Caki2 (cell line): ENCODE data around the gene NDUFA13. TPM values are rescaled to one million over a fixed set of nuclear protein-coding genes. Genes with fewer than 3 reads are reported as not detected.

ENCODE experiments used
- DNase-seq: peaks from one replicate; pipeline ENCODE4 v3.0.0-alpha.2; 2015; ENCODE audit warnings: low read depth
- in situ Hi-C: cut with HindIII; loops from 2 replicates; pipeline ENCODE4 v1.10.0; 2016; ENCODE audit warnings: low sequenced_read_pairs, low pct_unique_long_range_greater_than_20kb, mixed read lengths
- total RNA-seq: library from RNA; depleted of rRNA; stranded (reverse); fragments of >200 nt; shearing (Covaris generic); gene quantifications from 2 replicates; pipeline ENCODE4 v1.2.3, GENCODE V29; 2014; ENCODE audit warnings: low replicate concordance

The NDUFA13 gene
- total RNA-seq, 1 experiment from 2014 or later, result 303 TPM

DNA sequence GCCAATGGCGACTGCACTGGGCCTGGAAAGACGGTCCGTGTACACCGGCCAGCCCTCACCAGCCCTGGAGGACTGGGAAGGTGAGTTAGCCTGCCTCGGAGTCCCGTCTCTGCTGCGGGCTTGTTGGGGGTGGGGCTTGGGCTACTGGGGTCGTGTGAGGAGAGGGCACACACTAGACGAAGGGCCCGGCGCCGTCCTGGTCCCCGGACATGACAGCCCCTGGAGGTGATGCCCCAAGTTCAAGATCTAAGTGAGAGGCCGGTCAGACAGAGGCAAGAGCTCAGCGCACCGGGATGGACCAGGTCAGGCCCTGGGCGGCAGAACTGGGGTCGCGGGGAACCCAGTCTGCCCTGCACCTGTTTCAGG is 23.7 kb downstream of the NDUFA13 start:
- in situ Hi-C loops, result loop anchor here (10.0 kb wide), 1 partner anchor 125 kb away; the partner anchor contains the start of genes ATP13A1 and ZNF101
- no peak for DNase-seq

DNA sequence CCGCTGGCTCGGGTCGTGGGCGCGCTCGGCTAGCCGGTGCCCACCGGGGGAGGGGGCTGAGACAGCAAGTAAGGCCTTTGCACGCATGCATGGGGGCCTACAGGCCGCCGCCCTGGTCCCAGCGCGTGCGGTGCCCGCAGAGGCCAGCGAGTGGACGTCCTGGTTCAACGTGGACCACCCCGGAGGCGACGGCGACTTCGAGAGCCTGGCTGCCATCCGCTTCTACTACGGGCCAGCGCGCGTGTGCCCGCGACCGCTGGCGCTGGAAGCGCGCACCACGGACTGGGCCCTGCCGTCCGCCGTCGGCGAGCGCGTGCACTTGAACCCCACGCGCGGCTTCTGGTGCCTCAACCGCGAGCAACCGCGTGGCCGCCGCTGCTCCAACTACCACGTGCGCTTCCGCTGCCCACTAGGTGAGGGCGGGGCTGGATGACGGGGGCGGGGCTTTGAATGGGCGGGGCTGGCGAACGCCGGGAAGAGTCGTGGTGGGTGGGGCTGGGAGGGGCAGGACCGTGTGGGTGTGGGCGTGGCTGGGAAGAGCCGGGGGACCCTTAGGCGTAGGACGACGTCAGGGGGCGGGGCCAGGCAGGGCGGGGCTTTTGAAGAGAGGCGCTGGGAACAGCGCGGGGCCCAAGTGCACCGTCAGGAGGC is 24.2 kb downstream of the NDUFA13 start:
- no peak for DNase-seq
- in situ Hi-C loops, result no loop called here

DNA sequence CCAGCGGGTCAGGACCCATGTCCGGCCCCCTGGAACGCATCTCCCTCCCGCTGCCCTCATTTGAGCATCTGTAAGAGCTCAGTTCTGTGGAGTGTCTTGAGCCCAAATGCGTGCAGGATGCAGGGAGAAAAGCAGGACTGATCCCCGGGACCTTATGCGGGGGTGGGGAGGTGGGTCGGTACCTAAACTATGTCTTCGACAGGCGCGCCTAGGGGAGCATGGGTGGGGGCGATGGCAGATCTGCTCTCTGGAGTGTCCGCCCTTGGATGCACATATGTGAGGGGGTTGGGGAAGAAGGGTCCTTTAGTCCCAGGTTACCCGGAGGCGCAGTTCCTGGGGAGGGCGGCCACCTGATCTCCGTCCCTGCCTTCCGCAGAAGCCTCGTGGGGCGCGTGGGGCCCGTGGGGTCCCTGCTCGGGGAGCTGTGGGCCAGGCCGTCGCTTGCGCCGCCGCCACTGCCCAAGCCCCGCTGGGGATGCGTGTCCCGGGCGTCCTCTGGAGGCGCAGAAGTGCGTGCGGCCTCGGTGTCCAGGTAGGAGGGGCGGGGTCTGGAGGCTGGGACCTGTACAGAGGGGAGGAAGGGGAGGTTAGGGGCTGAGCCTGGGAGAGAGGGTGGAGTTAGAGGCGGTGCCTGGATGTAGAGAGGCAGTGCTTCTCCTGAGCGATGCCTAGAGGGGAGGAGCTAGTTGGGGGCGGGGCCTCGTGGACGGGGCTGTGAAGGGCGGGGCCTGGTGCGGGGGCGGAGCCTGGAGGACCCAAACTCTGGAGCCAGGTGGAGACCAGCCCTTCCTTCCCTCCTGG is 24.9 kb downstream of the NDUFA13 start:
- DNase-seq, result no peak
- in situ Hi-C loops, result no loop called here

DNA sequence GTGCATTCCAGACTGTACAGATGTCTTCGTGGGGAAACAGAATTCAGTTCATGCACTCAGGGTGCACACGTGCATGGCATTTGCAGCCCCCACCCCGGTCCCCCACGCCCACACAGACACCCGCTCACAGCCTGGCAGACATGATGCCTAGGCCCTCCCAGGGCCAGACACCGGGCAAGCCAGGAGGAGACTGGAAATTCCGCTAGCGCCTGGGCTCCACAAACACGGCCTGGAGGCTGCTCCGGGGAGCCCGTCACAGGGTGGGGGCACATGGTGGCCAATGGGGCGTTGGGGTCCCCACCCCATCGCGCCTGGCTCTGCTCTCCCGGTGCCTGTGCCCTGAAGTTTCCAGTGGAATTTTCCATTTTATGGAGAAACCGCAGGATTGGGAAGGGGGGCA is 25.6 kb downstream of the NDUFA13 start:
- no peak for DNase-seq
- in situ Hi-C loops, result no loop called here

DNA sequence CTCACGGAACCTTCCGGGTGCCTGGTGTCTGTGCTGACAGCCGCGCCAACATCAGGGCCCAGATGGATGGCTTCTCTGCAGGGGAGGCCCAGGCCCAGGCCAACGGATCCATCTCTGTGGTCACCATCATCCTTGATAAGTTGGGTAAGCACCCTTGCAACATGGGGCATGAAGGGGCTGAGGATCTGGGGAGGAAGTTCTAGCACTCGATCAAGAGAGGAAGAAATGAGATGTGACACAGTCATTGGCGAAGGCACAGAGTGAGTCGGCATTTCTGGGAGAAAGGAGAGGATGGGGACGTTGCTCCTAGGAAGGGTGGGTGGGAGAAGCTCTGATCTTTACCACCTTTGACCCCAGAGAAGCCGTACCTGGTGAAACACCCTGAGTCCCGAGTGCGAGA is 26.5 kb downstream of the NDUFA13 start:
- in situ Hi-C loops, result no loop called here
- DNase-seq, result no peak

DNA sequence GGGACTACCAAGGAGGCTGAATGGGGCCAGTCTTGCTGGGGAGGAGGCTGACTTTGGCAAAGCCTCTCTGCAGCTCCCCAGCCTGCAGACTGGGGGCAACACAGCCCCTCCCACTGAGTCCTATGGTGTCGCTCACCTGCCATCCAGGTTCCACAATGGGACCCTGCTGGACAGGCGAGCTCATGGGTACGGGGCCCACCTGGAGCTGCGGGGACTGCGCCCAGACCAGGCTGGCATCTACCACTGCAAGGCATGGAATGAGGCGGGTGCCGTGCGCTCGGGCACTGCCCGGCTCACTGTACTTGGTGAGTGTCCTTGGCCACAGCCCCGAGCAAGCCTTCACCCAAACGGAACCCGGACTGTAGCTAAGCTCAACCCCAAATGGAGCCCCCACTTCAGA is 27.1 kb downstream of the NDUFA13 start:
- no peak for DNase-seq
- in situ Hi-C loops, result no loop called here

DNA sequence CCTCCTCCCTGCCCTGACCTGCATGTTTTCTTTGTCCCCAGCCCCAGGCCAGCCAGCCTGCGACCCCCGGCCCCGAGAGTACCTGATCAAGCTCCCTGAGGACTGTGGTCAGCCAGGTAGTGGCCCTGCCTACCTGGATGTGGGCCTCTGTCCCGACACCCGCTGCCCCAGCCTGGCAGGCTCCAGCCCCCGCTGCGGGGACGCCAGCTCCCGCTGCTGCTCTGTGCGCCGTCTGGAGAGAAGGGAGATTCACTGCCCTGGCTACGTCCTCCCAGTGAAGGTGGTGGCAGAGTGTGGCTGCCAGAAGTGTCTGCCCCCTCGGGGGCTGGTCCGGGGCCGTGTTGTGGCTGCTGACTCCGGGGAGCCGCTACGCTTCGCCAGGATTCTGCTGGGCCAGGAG is 27.6 kb downstream of the NDUFA13 start:
- in situ Hi-C loops, result no loop called here
- DNase-seq, result no peak

DNA sequence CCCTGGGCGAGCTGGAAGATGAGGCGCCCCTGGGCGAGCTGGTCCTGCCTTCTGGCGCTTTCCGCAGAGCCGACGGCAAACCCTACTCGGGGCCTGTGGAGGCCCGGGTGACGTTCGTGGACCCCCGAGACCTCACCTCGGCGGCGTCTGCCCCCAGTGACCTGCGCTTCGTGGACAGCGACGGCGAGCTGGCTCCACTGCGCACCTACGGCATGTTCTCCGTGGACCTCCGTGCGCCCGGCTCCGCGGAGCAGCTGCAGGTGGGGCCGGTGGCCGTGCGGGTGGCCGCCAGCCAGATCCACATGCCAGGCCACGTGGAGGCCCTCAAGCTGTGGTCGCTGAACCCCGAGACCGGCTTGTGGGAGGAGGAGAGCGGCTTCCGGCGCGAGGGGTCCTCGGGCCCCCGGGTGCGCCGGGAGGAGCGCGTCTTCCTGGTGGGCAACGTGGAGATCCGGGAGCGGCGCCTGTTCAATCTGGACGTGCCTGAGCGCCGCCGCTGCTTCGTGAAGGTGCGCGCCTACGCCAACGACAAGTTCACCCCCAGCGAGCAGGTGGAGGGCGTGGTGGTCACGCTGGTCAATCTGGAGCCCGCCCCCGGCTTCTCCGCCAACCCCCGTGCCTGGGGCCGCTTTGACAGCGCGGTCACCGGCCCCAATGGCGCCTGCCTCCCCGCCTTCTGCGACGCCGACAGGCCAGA is 28.4 kb downstream of the NDUFA13 start:
- in situ Hi-C loops, result no loop called here
- no peak for DNase-seq

DNA sequence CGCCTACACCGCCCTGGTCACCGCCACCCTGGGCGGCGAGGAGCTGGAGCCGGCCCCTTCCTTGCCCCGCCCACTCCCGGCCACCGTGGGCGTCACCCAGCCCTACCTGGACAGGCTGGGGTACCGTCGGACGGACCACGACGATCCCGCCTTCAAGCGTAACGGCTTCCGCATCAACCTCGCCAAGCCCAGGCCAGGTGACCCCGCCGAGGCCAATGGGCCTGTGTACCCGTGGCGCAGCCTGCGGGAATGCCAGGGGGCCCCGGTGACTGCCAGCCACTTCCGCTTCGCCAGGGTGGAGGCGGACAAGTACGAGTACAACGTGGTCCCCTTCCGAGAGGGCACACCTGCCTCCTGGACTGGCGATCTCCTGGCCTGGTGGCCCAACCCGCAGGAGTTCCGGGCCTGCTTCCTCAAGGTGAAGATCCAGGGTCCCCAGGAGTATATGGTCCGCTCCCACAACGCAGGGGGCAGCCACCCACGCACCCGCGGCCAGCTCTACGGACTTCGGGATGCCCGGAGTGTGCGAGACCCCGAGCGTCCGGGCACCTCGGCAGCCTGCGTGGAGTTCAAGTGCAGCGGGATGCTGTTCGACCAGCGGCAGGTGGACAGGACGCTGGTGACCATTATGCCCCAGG is 29.0 kb downstream of the NDUFA13 start:
- in situ Hi-C loops, result no loop called here
- DNase-seq, result no peak

DNA sequence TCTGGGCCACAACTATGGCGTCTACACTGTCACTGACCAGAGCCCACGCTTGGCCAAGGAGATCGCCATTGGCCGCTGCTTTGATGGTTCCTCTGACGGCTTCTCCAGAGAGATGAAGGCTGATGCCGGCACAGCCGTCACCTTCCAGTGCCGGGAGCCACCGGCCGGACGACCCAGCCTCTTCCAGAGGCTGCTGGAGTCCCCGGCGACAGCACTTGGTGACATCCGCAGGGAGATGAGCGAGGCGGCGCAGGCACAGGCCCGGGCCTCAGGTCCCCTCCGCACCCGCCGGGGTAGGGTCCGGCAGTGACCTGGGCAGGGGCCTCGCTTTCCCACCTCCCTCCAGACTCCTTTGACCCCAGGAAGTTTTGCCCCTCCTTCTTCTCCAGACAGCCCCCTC is 29.7 kb downstream of the NDUFA13 start:
- in situ Hi-C loops, result no loop called here
- no peak for DNase-seq

DNA sequence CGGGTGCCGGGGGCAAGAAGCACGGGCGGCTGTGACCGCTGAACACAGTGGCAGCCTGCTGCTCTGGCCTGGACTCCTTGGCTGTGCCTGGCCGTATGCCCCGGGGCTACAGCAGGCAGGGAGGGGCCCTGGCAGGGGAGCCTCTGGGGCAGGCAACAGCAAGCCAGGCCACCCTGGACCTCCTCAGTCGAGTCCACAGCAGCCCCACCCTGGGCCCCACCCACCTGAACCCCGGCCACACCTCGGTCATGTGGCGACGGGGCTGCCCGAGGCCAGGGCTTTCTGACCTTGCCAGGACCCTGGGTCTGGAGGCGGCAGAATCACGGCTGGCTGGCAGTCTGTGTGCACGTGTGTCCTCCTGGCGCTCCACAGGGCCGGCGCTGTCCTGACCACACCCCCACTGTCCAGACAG is 30.7 kb downstream of the NDUFA13 start:
- no peak for DNase-seq
- in situ Hi-C loops, result no loop called here

DNA sequence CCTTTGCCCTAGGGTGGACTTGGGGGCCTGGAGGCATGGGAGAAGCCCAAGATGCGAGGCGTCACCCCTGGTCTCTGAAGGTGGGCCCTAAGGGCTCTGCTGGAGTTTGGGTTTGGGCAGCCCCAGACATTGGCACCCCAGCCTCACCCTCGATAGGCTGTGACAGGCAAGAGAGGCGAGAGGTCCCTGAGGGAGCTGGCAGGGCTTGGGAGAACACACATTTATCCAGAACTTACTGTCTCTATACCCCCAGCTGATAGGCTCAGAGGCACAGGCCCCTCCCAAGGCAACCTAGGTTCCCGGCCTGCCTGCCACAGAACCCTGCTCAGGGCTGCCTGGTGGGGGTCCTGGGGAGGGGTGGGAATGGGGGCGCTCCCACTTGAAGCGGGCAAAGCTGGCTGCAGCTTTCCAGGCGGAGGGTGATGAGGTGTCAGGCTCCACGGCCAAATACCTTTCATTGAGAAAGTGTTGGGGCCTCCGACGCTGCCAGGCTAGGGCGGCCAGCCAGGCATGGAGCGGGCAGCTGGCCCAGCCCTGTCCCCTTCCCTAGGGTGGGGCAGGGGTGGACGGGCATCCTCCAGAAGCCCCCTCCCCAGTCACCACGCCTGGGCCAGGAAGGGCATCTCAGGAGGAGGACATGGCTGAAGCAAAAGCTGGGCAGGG is 31.8 kb downstream of the NDUFA13 start:
- in situ Hi-C loops, result no loop called here
- no peak for DNase-seq

DNA sequence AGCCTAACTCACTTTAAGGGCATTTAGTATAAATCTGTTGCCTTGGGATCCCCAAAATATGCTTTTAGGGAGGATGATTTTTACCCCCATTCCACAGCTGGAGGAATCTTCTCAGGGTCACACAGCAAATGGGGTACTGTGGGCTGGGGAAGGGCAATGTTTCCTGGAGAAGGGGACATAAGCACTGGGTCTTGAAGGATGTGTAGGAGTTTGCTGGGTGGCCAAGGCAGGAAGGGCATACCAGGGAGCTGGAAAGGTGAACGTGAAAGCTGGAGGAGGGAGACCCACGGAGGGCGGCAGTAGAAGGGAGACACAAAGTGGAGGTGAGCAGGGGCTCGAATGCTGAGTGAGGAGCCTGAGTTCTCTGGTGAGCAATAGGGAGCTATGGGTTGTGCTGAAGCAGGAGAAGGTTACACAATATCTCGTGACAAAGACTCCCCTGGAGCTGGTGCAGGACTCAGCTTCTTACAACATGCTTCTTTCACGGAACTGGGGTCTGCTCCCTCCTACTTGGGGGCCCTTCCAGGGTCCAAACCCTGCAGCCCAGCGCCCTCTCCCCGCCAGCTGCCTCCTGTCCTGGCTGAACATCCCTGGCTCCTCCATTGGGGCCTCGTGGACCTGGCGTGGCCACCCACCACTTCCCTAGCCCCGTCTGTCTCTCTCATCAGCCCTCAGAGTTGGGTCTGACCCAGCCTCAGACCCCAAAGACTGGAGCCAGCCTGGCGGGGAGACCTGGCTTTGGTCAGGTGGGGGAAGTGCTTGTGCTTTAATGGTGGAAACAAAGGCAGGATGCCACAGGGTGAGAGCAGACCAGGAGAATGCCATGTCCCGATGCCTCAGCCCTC is 33.1 kb downstream of the NDUFA13 start:
- no peak for DNase-seq
- in situ Hi-C loops, result no loop called here

DNA sequence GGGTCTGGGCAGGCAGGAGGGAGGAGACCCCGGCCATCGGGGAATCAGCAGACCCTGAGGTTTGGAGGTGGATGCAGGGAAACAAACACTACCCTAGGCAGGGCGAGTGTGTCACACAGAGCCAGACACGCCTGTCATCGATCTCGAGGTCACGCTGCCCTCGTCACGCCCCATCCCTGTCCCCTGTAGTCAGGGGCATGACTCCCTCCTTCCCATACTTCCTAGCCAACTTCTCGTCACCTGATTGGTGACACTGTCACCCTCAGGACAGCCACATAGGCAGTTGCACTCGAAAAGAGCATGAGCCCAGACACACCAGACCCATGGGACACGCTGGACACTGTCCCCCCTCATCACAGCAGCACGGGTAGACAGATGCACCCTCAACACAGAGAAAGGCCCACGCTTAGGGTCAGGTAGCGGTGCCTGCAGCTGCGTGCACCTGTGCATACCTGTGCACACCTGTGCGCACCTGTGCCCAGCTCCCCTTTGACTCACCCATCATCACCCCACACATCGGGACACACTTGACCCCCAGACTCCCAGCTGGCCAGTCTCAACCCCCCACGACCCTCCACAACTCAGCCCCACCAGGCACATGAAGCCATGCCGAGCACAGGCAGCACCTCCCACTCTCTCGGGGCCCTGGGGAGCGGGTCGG is 33.9 kb downstream of the NDUFA13 start:
- no peak for DNase-seq
- in situ Hi-C loops, result no loop called here

DNA sequence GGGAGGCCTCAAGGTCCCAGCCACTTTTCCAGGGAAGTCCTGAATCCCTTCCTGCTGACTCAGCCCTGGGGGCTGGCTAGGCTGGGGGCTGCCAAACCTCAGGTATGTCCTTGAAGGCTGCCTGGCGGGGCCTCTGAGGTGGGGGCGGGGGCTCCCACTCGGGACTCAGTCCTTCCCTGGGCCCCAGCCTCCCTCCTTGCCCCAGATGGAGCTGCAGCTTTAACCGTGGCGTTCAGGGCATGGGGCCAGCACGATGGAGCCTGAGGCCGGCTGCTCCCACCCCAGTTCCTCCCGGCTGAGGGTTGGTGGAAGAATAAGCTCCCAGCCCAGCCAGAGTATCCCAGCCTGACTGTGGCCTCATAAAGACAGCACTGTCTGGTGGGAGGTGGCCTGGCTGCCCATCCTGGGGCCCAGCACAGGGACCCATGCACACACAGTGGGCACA is 34.5 kb downstream of the NDUFA13 start:
- in situ Hi-C loops, result no loop called here
- DNase-seq, result no peak

DNA sequence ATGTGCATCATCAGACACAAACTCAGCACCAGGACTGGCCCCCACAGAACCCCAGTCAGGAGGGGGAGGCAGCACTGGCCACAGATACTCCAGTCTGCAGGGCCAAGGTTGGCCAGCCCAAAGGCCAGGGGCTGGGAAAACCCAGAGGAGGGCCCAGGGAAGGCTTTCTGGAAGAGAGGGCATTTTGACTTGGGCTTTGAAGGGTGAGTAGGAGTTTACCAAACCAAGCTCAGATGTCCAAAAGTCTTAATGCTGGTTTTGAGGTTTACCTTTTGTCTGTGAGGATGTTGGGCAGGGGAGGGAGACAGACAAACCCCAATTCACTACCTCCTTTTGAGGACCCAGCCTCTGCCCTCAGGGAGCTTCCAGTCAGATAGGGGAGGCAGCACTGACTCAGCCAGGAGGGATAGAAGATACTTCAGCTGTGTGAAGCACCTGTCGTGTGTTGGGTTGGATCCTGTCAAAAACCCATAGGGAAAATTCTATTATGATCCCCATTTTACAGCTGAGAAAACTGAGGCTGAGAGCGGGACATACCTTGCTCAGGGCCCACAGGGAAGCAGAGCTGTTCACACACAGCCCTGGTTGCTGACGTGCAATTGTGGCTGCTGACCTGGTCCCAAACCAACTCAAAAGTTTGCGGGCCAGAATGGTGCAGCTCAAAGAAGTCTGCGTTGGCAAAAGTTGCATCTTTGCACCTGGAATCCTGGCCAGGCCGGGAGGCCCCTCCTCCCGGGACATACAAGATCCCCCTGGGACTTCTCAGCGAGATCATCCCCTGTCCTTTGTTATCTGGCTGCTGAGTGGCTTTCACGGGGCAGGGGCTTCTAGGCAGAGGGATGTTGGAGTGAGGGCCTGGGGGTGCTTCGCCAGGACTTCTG is 35.2 kb downstream of the NDUFA13 start:
- in situ Hi-C loops, result no loop called here
- DNase-seq, result no peak
